HG03354 (cell line): ENCODE data around the gene PARD3.
"Not testable (repeated sequence)": the region's sequence is repeated elsewhere in the genome, so short reads cannot be mapped to it uniquely, and the experiment has no call there.

Source experiments
- ATAC-seq: cut with Tn5 transposase; IDR thresholded peaks from one replicate; pipeline ENCODE4 v1.9.1; 2021; ENCODE audit warnings: mild to moderate bottlenecking; ENCODE audit not compliant: unreplicated experiment, poor library complexity, severe bottlenecking

The PARD3 gene

GRCh38 chr10:34473174-34474008, 341.7 kb downstream of the PARD3 start:
- no peak for ATAC-seq

GRCh38 chr10:34470307-34470706, 344.8 kb downstream of the PARD3 start:
- no peak for ATAC-seq

GRCh38 chr10:34469446-34469845, 345.6 kb downstream of the PARD3 start:
- ATAC-seq: no peak

- ATAC-seq: no peak
These were observed 347.2 kb downstream of the PARD3 start for GRCh38 chr10:34467902-34468301.

- ATAC-seq: no peak
These were observed 347.7 kb downstream of the PARD3 start for GRCh38 chr10:34467364-34467763.

GRCh38 chr10:34465678-34466077, 349.4 kb downstream of the PARD3 start:
- no peak for ATAC-seq

GRCh38 chr10:34464591-34464990, 350.5 kb downstream of the PARD3 start:
- ATAC-seq: no peak

GRCh38 chr10:34464000-34464399, 351.1 kb downstream of the PARD3 start:
- no peak for ATAC-seq

GRCh38 chr10:34462993-34463392, 352.1 kb downstream of the PARD3 start:
- no peak for ATAC-seq

- ATAC-seq: no peak
These were observed 353.0 kb downstream of the PARD3 start for GRCh38 chr10:34462056-34462455.

- ATAC-seq: no peak
These were observed 360.4 kb downstream of the PARD3 start for GRCh38 chr10:34454590-34455261.

- no peak for ATAC-seq
These were observed 365.3 kb downstream of the PARD3 start for GRCh38 chr10:34449836-34450235.

- ATAC-seq: no peak
These were observed 369.0 kb downstream of the PARD3 start for GRCh38 chr10:34446049-34446448.

- no peak for ATAC-seq
These were observed 370.6 kb downstream of the PARD3 start for GRCh38 chr10:34444223-34445183.

GRCh38 chr10:34439386-34439785, 375.7 kb downstream of the PARD3 start:
- ATAC-seq: not testable (repeated sequence)

- ATAC-seq: no peak
These were observed 376.4 kb downstream of the PARD3 start for GRCh38 chr10:34438741-34439140.

- no peak for ATAC-seq
These were observed 377.2 kb downstream of the PARD3 start for GRCh38 chr10:34437906-34438305.

- no peak for ATAC-seq
These were observed 380.9 kb downstream of the PARD3 start for GRCh38 chr10:34434119-34434594.

- ATAC-seq: no peak
These were observed 381.6 kb downstream of the PARD3 start for GRCh38 chr10:34433241-34434076.
